ENCODE data around the gene TAOK3.

GRCh38 chr12:118107694-118108093, 265.0 kb downstream of the TAOK3 start:
- no peak for TF ChIP-seq CTCF (IDR thresholded peaks at IDR 0.05; ENCODE audit: low read depth, low read length, missing input control)
- TF ChIP-seq RXRA (IDR thresholded peaks at IDR 0.05), result no peak
- no peak for TF ChIP-seq MAX (IDR thresholded peaks at IDR 0.05)
- no peak for TF ChIP-seq YY1 (IDR thresholded peaks at IDR 0.05)
- TF ChIP-seq REST (IDR thresholded peaks at IDR 0.05), result no peak
- TF ChIP-seq JUND (IDR thresholded peaks at IDR 0.05), result no peak
- no peak for TF ChIP-seq EGR1 (IDR thresholded peaks at IDR 0.05; ENCODE audit: low read depth in 2 of 2)
- TF ChIP-seq SP1 (IDR thresholded peaks at IDR 0.05), result no peak
- TF ChIP-seq ZBTB33 (IDR thresholded peaks at IDR 0.05), result no peak
- no peak for TF ChIP-seq HNF4G (IDR thresholded peaks at IDR 0.05)
- TF ChIP-seq RAD21 (IDR thresholded peaks at IDR 0.05), result no peak
- TF ChIP-seq TAF1 (conservative IDR thresholded peaks at IDR 0.05), result no peak
- no peak for TF ChIP-seq HNF4A (conservative IDR thresholded peaks at IDR 0.05)
